Islet of Langerhans (tissue), 1 donor: ENCODE data around the gene TET3.

ENCODE experiments used
- FAIRE-seq: peaks from one replicate; lab custom pipeline; 2011; peaks lifted over from hg19 to GRCh38; lab: Jason Lieb, UNC

Gene TET3

GRCh38 chr2:74005786-74006185, 21.1 kb downstream of the TET3 start:
- FAIRE-seq: no peak

GRCh38 chr2:74006459-74006858, 21.7 kb downstream of the TET3 start:
- no peak for FAIRE-seq

GRCh38 chr2:74007121-74007520, 22.4 kb downstream of the TET3 start:
- no peak for FAIRE-seq

GRCh38 chr2:74007711-74008110, 23.0 kb downstream of the TET3 start:
- no peak for FAIRE-seq

GRCh38 chr2:74008761-74009395, 24.2 kb downstream of the TET3 start:
- FAIRE-seq: no peak

- no peak for FAIRE-seq
Observed at GRCh38 chr2:74009577-74009976, 24.9 kb downstream of the TET3 start.

GRCh38 chr2:74010087-74010541, 25.4 kb downstream of the TET3 start:
- FAIRE-seq: no peak

- FAIRE-seq: no peak
Observed at GRCh38 chr2:74011246-74011645, 26.5 kb downstream of the TET3 start.

- no peak for FAIRE-seq
Observed at GRCh38 chr2:74014813-74015212, 30.1 kb downstream of the TET3 start.

GRCh38 chr2:74017223-74017622, 32.5 kb downstream of the TET3 start:
- no peak for FAIRE-seq

GRCh38 chr2:74019516-74019915, 34.8 kb downstream of the TET3 start:
- no peak for FAIRE-seq

- no peak for FAIRE-seq
Observed at GRCh38 chr2:74020702-74021406, 36.1 kb downstream of the TET3 start.

GRCh38 chr2:74021407-74021755, 36.7 kb downstream of the TET3 start:
- FAIRE-seq: no peak

- FAIRE-seq: no peak
Observed at GRCh38 chr2:74024216-74024615, 39.5 kb downstream of the TET3 start.

- no peak for FAIRE-seq
Observed at GRCh38 chr2:74025971-74026612, 41.4 kb downstream of the TET3 start.

GRCh38 chr2:74026687-74027241, 42.1 kb downstream of the TET3 start:
- FAIRE-seq: no peak

- FAIRE-seq: no peak
Observed at GRCh38 chr2:74027496-74027895, 42.8 kb downstream of the TET3 start.

- FAIRE-seq: peak; percentile 24
Observed at GRCh38 chr2:74028290-74028689, 43.6 kb downstream of the TET3 start.

GRCh38 chr2:74028741-74029140, 44.0 kb downstream of the TET3 start:
- no peak for FAIRE-seq

- FAIRE-seq: no peak
Observed at GRCh38 chr2:74029714-74030397, 45.1 kb downstream of the TET3 start.

GRCh38 chr2:74031221-74031620, 46.5 kb downstream of the TET3 start:
- FAIRE-seq: no peak

- no peak for FAIRE-seq
Observed at GRCh38 chr2:74031959-74032287, 47.2 kb downstream of the TET3 start.

- no peak for FAIRE-seq
Observed at GRCh38 chr2:74033375-74033774, 48.7 kb downstream of the TET3 start.
